B cell (primary cell): ENCODE data around the gene TMEM163. TPM values are rescaled to one million over a fixed set of nuclear protein-coding genes. Genes with fewer than 3 reads are reported as not detected.

ENCODE experiments used
- ATAC-seq: fragments of 200-7000 bp; cut with Tn5 transposase; one replicate; pipeline ENCODE4 v1.10.0; 2021; ENCODE audit warnings: low read depth, mild to moderate bottlenecking, moderate number of reproducible peaks, moderate library complexity
- CTCF ChIA-PET: fragments of 350-600 bp; sonication (Branson Sonifier 250); formaldehyde crosslinking; loops from one replicate; lab custom pipeline; 2021; ENCODE audit warnings: antibody characterized with exemption, inconsistent platforms; lab: Charles Lee
- POLR2A ChIA-PET: fragments of 350-600 bp; sonication (Branson Sonifier 250); formaldehyde crosslinking; loops from one replicate; lab custom pipeline; 2021; ENCODE audit warnings: antibody characterized with exemption; lab: Charles Lee
- DNase-seq: peaks from one replicate; pipeline ENCODE4 v3.0.0; 2013
- H2AFZ ChIP-seq: 2 replicates; pipeline ENCODE4 v1.6.1; 2012; ENCODE audit warnings: mild to moderate bottlenecking, low read depth, low read length; ENCODE audit not compliant: insufficient read depth, poor library complexity, severe bottlenecking
- H3K27ac ChIP-seq, 2 donors: 1 replicate in 1 of 2; 2 replicates in 1 of 2; pipeline ENCODE4 v1.5.1; 2012 to 2013; ENCODE audit warnings: low read length in 2 of 2, mild to moderate bottlenecking in 2 of 2, moderate library complexity in 1 of 2
- H3K27me3 ChIP-seq, 4 experiments: fragments of 200-600 bp in 1 of 4; sonication (generic) in 1 of 4; replicated peaks in 1 of 4; 1 replicate in 2 of 4; 2 replicates in 2 of 4; pipeline versions ENCODE4 v1.6.1 to v1.7.0; 2013 to 2016; ENCODE audit warnings: low read length in 3 of 4, mild to moderate bottlenecking in 2 of 4, mixed read lengths in 1 of 4, moderate library complexity in 1 of 4; ENCODE audit not compliant: insufficient read depth in 4 of 4, control insufficient read depth in 3 of 4; ENCODE audit errors: control extremely low read depth in 1 of 4
- H3K36me3 ChIP-seq, 2 experiments: replicated peaks in 1 of 2; 1 replicate in 1 of 2; 2 replicates in 1 of 2; pipeline versions ENCODE4 v1.6.1 to v1.7.1; 2013; ENCODE audit warnings: low read length in 1 of 2; ENCODE audit not compliant: insufficient read depth in 2 of 2, control insufficient read depth in 1 of 2; ENCODE audit errors: control extremely low read depth in 1 of 2, extremely low read depth in 1 of 2
- H3K4me1 ChIP-seq, 2 donors: fragments of 200-600 bp in 1 of 2; sonication (generic) in 1 of 2; 1 replicate in 1 of 2; 2 replicates in 1 of 2; pipeline versions ENCODE4 v1.5.1 to v1.6.1; 2013 to 2017; ENCODE audit warnings: low read length in 2 of 2; ENCODE audit not compliant: control insufficient read depth in 2 of 2, insufficient read depth in 2 of 2
- H3K4me2 ChIP-seq: replicated peaks from 2 replicates; pipeline ENCODE3; 2012; ENCODE audit warnings: mild to moderate bottlenecking, low read depth, low read length; ENCODE audit not compliant: poor library complexity, severe bottlenecking
- H3K4me3 ChIP-seq, 5 experiments: fragments of 200-600 bp in 1 of 5; sonication (generic) in 1 of 5; 1 replicate in 3 of 5; 2 replicates in 2 of 5; pipeline versions ENCODE4 v1.5.1 to v1.7.0; 2011 to 2016; ENCODE audit warnings: low read length in 4 of 5, mild to moderate bottlenecking in 4 of 5, low read depth in 2 of 5, control low read depth in 1 of 5, moderate library complexity in 1 of 5; ENCODE audit not compliant: insufficient read depth in 1 of 5; ENCODE audit errors: control extremely low read depth in 1 of 5, extremely low read depth in 1 of 5
- H3K79me2 ChIP-seq: fragments of 200-600 bp; sonication (generic); one replicate; pipeline ENCODE4 v1.6.0; 2016; ENCODE audit warnings: low read length; ENCODE audit not compliant: control insufficient read depth, insufficient read depth
- H3K9ac ChIP-seq: fragments of 200-600 bp; sonication (generic); 2 replicates; pipeline ENCODE4 v1.6.1; 2017; ENCODE audit warnings: mild to moderate bottlenecking, low read length, moderate library complexity
- H3K9me3 ChIP-seq, 3 donors: one replicate each; pipeline versions ENCODE4 v1.6.1 to v1.7.1; 2013; ENCODE audit warnings: low read length in 2 of 3; ENCODE audit not compliant: control insufficient read depth in 2 of 3, insufficient read depth in 1 of 3; ENCODE audit errors: control extremely low read depth in 1 of 3
- H4K20me1 ChIP-seq: 2 replicates; pipeline ENCODE4 v1.6.0; 2012; ENCODE audit warnings: mild to moderate bottlenecking, low read length; ENCODE audit not compliant: insufficient read depth, control insufficient read depth, poor library complexity, severe bottlenecking
- H3K27ac Mint-ChIP-seq: one replicate; pipeline ENCODE4 v1.8.0; 2021; ENCODE audit warnings: mixed read lengths
- H3K27me3 Mint-ChIP-seq: one replicate; pipeline ENCODE4 v1.8.0; 2021; ENCODE audit warnings: mixed read lengths
- H3K4me1 Mint-ChIP-seq: one replicate; pipeline ENCODE4 v1.8.0; 2021; ENCODE audit warnings: mixed read lengths
- H3K4me3 Mint-ChIP-seq: one replicate; pipeline ENCODE4 v1.8.0; 2021; ENCODE audit warnings: mixed read lengths
- H3K9me3 Mint-ChIP-seq: one replicate; pipeline ENCODE4 v1.8.0; 2022; ENCODE audit warnings: mixed read lengths; ENCODE audit not compliant: insufficient read depth
- EZH2 ChIP-seq: IDR thresholded peaks from 2 replicates; pipeline ENCODE4 v1.6.1; 2012; ENCODE audit warnings: borderline replicate concordance, low read depth, mild to moderate bottlenecking, moderate library complexity, low read length; ENCODE audit not compliant: insufficient read depth, poor library complexity, severe bottlenecking
- WGBS: methylation state at CpG from one replicate; pipeline ENCODE4 v1.1.5; 2013; ENCODE audit warnings: missing lambda C conversion rate; ENCODE audit not compliant: insufficient coverage; 5-methylcytosine and 5-hydroxymethylcytosine counted together
- intact Hi-C: fragments of 100-400 bp; cut with micrococcal nuclease; formaldehyde crosslinking; loops from one replicate; pipeline ENCODE4 v1.10.0; 2022
- polyA plus RNA-seq: library from polyadenylated mRNA; depleted of rRNA; stranded (reverse); fragments of >200 nt; gene quantifications from 2 replicates; pipeline ENCODE4 v1.2.3, GENCODE V29; 2012
- total RNA-seq, 2 donors: library from RNA; stranded (reverse); fragments of 120-200 nt in 1 of 2; gene quantifications; 1 replicate in 1 of 2; 2 replicates in 1 of 2; pipeline versions ENCODE4 v1.2.3 to v1.2.4, GENCODE V29; 2013 to 2022
- TF ChIP-seq, protein P1 (sequence below): fragments of 200-600 bp; IDR thresholded peaks from one replicate; pipeline ENCODE4 v1.8.0; 2022; ENCODE audit warnings: antibody characterized with exemption, mild to moderate bottlenecking

TMEM163 gene
- total and polyA plus RNA-seq, 2 donors (not counting 1 experiment from before 2014, with no cell fraction given), result 2.6 to 5.6 TPM

DNA sequence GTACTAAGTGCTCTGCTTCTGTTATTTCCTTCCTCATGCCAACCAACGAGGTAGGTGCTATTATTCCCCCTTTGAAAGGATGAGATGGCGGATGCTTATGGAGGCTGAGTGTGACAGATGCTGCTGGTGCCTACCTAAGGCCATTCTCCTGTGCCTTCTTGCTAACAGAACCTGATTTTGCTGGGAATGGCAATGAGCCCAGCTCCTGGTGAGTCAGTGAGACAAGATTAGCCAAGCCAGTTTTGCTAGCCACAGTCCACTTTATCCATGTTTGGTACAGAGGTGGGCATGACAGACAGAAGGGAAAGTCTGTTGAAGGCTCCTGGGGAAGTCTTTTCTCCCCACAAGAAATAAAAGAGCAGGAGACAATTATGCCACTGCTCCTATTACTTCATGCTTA is 43.7 kb upstream of the TMEM163 start:
- Histone ChIP-seq H3K27me3 (no peaks in the 10 kb centered on the region), H2AFZ (no peak overlapping the region), H3K9me3 (peaks cover 0 to 16% (median 3%) of the 10 kb centered on the region in 3 donors), H3K4me2 (no peak overlapping the region), H3K4me3 (no peak overlapping the region), H4K20me1 (no peaks in the 10 kb centered on the region), H3K27ac (no peak overlapping the region), H3K9ac (no peak overlapping the region), H3K36me3 (no peaks in the 10 kb centered on the region), H3K4me1 (peaks cover 15 to 19% of the 10 kb centered on the region in 2 donors), H3K79me2 (no peaks in the 10 kb centered on the region)
- ATAC-seq, result no peak
- ChIA-PET POLR2A (no interaction called here), CTCF (interaction anchor here (1.7 kb wide), 1 partner anchor 20 kb away, joined by 6 read pairs; no protein-coding TSS in a partner anchor)
- Mint-ChIP-seq H3K9me3 (no peaks in the 10 kb centered on the region), H3K4me3 (no peak overlapping the region), H3K4me1 (peaks cover 17% of the 10 kb centered on the region), H3K27me3 (peaks cover 3% of the 10 kb centered on the region), H3K27ac (peak overlapping the region; percentile 12)
- intact Hi-C loops, result no loop called here
- DNase-seq, result no peak
- TF ChIP-seq, protein P1, sequence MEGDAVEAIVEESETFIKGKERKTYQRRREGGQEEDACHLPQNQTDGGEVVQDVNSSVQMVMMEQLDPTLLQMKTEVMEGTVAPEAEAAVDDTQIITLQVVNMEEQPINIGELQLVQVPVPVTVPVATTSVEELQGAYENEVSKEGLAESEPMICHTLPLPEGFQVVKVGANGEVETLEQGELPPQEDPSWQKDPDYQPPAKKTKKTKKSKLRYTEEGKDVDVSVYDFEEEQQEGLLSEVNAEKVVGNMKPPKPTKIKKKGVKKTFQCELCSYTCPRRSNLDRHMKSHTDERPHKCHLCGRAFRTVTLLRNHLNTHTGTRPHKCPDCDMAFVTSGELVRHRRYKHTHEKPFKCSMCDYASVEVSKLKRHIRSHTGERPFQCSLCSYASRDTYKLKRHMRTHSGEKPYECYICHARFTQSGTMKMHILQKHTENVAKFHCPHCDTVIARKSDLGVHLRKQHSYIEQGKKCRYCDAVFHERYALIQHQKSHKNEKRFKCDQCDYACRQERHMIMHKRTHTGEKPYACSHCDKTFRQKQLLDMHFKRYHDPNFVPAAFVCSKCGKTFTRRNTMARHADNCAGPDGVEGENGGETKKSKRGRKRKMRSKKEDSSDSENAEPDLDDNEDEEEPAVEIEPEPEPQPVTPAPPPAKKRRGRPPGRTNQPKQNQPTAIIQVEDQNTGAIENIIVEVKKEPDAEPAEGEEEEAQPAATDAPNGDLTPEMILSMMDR, result no peak
- no peak for TF ChIP-seq EZH2
- 100% methylated on average over 1 of the region's 2 CpGs for WGBS

DNA sequence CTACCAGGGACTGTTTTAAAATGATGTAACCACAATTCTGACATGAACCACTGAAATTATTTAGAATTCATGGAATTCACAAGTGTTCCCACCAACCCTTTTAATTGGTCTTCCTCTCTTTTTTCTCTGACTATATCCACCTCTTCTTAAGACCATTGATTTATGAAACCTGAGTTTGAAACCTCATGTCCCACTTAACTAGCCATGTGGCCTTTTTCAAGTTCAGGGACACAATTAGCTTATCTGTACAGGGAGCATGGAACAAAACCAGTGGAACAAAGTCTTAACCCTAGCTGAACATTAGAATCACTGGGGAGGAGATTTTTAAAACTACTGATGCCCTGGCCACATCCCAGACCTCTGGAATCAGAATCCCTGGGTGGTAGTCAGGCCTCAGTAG is 41.6 kb upstream of the TMEM163 start:
- Histone ChIP-seq H3K4me2 (no peak overlapping the region), H3K4me3 (no peak overlapping the region), H3K27ac (no peak overlapping the region), H3K36me3 (no peaks in the 10 kb centered on the region), H3K9me3 (peaks cover 0 to 16% (median 3%) of the 10 kb centered on the region in 3 donors), H4K20me1 (no peaks in the 10 kb centered on the region), H3K4me1 (peaks cover 18 to 22% of the 10 kb centered on the region in 2 donors), H3K79me2 (no peaks in the 10 kb centered on the region), H2AFZ (no peak overlapping the region), H3K27me3 (no peaks in the 10 kb centered on the region), H3K9ac (no peak overlapping the region)
- intact Hi-C loops, result no loop called here
- Mint-ChIP-seq H3K9me3 (no peaks in the 10 kb centered on the region), H3K4me3 (no peak overlapping the region), H3K4me1 (peaks cover 24% of the 10 kb centered on the region), H3K27ac (no peak overlapping the region), H3K27me3 (peaks cover 3% of the 10 kb centered on the region)
- TF ChIP-seq, protein P1, result no peak
- no peak for TF ChIP-seq EZH2
- DNase-seq (no peak), ATAC-seq (no peak)
- ChIA-PET POLR2A (no interaction called here), CTCF (no interaction called here)
